HL-60 (cell line): ENCODE data around the gene SLC22A23.

Experiments
- DNase-seq, 2 experiments: peaks; one replicate each; pipeline ENCODE4 v3.0.0-alpha.2; 2010 to 2020; ENCODE audit warnings: low read depth in 1 of 2, low spot score in 1 of 2
- H3K27ac ChIP-seq: fragments of 250-450 bp; sonication (Bioruptor Pico); replicated peaks from 2 replicates; pipeline ENCODE4 v1.5.1; 2020; ENCODE audit warnings: mild to moderate bottlenecking, moderate library complexity
- H3K27me3 ChIP-seq: fragments of 250-450 bp; sonication (Bioruptor Pico); 2 replicates; pipeline ENCODE4 v1.5.1; 2021; ENCODE audit warnings: mild to moderate bottlenecking, moderate library complexity; ENCODE audit not compliant: insufficient read depth, poor library complexity, severe bottlenecking
- H3K4me3 ChIP-seq: replicated peaks from 2 replicates; pipeline ENCODE4 v1.5.1; 2011; ENCODE audit warnings: mild to moderate bottlenecking, control low read depth, low read length; ENCODE audit not compliant: insufficient read depth
- CTCF ChIP-seq: IDR thresholded peaks from one replicate; pipeline ENCODE4 v1.5.1; 2011; ENCODE audit warnings: low read length, control low read depth, inconsistent platforms; ENCODE audit not compliant: insufficient read depth
- GABPA ChIP-seq: IDR thresholded peaks from 2 replicates; pipeline ENCODE4 v1.6.1; 2012; ENCODE audit warnings: low read depth
- POLR2AphosphoS5 ChIP-seq: IDR thresholded peaks from 2 replicates; pipeline ENCODE4 v1.6.1; 2012; ENCODE audit warnings: low read depth
- SPI1 ChIP-seq: IDR thresholded peaks from 2 replicates; pipeline ENCODE4 v1.6.1; 2012; ENCODE audit warnings: low read depth, mild to moderate bottlenecking, borderline replicate concordance
- TF ChIP-seq, protein P1 (sequence below): IDR thresholded peaks from 2 replicates; pipeline ENCODE4 v1.6.1; 2012; ENCODE audit warnings: low read depth; ENCODE audit not compliant: insufficient replicate concordance

SLC22A23 gene

GRCh38 chr6:3499603-3500002, 42.8 kb upstream of the SLC22A23 start:
- TF ChIP-seq, protein P1, sequence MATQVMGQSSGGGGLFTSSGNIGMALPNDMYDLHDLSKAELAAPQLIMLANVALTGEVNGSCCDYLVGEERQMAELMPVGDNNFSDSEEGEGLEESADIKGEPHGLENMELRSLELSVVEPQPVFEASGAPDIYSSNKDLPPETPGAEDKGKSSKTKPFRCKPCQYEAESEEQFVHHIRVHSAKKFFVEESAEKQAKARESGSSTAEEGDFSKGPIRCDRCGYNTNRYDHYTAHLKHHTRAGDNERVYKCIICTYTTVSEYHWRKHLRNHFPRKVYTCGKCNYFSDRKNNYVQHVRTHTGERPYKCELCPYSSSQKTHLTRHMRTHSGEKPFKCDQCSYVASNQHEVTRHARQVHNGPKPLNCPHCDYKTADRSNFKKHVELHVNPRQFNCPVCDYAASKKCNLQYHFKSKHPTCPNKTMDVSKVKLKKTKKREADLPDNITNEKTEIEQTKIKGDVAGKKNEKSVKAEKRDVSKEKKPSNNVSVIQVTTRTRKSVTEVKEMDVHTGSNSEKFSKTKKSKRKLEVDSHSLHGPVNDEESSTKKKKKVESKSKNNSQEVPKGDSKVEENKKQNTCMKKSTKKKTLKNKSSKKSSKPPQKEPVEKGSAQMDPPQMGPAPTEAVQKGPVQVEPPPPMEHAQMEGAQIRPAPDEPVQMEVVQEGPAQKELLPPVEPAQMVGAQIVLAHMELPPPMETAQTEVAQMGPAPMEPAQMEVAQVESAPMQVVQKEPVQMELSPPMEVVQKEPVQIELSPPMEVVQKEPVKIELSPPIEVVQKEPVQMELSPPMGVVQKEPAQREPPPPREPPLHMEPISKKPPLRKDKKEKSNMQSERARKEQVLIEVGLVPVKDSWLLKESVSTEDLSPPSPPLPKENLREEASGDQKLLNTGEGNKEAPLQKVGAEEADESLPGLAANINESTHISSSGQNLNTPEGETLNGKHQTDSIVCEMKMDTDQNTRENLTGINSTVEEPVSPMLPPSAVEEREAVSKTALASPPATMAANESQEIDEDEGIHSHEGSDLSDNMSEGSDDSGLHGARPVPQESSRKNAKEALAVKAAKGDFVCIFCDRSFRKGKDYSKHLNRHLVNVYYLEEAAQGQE = no peak
- no peak for TF ChIP-seq CTCF
- TF ChIP-seq SPI1 = no peak
- TF ChIP-seq POLR2AphosphoS5 = no peak
- no peak for TF ChIP-seq GABPA
- Histone ChIP-seq H3K27ac (no peak overlapping the region), H3K4me3 (no peak overlapping the region), H3K27me3 (peaks cover 5% of the 10 kb centered on the region)
- no peak for DNase-seq

DNA sequence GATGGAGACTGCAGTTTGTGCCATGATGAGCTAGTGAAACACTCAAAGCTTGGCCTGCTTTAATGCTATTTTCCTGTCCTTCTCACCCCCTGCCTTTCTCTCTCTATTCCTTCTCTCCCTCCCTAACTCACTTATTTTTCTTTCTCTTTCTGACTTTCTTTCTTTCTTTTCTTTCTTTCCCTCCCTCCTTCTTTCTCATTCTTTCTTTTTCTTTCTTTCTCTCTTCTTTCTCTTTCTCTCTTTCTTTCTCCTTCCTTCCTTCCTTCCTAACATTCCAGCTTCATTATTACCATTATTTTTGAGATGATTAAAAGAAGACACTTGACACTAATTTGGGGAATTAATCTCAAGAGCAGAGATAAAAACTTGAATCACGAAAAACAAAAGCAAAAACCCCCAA, 39.5 kb upstream of the SLC22A23 start:
- Histone ChIP-seq H3K27ac (no peak overlapping the region), H3K27me3 (peaks cover 3% of the 10 kb centered on the region), H3K4me3 (no peak overlapping the region)
- DNase-seq = no peak
- no peak for TF ChIP-seq POLR2AphosphoS5
- TF ChIP-seq SPI1 = no peak
- TF ChIP-seq, protein P1 = no peak
- TF ChIP-seq CTCF = no peak
- TF ChIP-seq GABPA = no peak

DNA sequence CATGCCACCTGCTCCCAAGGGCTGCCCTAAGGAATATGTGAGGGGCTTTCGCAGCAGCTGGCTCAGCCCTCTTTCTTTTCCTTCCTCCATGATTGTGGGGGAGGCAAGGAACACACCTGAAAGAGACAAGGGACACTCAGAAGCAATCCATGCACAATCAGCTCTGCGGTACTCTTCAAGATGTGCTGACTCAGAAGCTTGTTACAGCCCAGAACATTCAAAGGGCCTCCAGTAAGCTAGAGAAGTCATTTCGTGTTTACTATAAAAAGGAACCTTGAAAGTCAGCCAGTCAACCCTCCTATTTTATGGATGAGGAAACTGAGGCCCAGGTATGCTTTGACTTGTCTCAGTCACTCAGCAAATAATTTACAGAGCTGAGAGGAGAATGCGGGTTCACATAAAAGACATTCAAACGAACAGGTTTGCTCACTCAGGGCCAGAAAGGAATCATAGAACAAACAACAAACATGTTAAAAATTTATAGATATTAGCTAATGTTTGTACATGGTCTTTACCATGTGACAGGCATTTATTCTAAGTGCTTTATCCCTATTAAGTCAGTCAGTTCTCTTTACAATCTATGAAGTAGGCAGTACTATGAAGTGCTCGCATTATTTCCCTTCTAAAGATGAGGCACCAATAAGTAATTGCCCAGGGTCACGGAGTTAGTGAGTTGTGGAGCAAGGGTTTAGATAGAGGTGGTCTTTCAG, 37.7 kb upstream of the SLC22A23 start:
- H3K27me3 ChIP-seq = peaks cover 3% of the 10 kb centered on the region
- DNase-seq = no peak
- H3K4me3 ChIP-seq = no peak overlapping the region
- TF ChIP-seq POLR2AphosphoS5 = no peak
- no peak overlapping the region for H3K27ac ChIP-seq

- DNase-seq = no peak
- H3K4me3 ChIP-seq = no peak overlapping the region
Observed at GRCh38 chr6:3490625-3490980, 33.8 kb upstream of the SLC22A23 start.

More at GRCh38 chr6:3490625-3490980, 33.8 kb upstream of the SLC22A23 start:
- H3K27ac ChIP-seq = no peak overlapping the region
- no peaks in the 10 kb centered on the region for H3K27me3 ChIP-seq
- TF ChIP-seq SPI1 = no peak
- TF ChIP-seq GABPA = no peak
- no peak for TF ChIP-seq CTCF
- TF ChIP-seq, protein P1 = no peak
- TF ChIP-seq POLR2AphosphoS5 = no peak
